ENCODE data around the gene CNST.
"Not testable (repeated sequence)": the region's sequence is repeated elsewhere in the genome, so short reads cannot be mapped to it uniquely, and the experiment has no call there.

Gene CNST

DNA sequence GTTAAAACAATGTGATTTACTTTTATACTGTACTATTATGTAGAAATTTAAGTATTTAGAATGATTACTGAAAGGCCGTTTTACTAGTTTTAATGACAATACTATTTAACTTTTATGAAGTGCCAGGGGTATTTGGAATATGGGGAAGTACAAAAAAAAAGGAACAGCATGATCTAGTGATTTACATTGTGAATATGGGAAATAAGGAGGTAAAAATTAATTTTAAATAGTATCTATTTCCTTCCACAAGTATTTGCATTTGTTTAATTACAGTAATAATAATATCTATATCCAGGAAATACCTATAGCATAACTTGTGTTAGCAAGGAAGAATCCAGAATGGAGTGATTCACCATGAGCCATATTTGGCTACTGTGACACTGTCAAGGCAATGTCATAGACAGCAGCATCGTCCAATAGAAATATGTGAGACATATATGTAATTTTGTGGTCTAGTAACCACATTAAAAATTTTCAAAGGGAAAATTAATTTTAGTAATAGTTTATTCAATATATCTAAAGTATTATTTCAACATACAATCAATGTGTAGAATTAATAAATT lies 22.0 kb downstream of the CNST start:
- DNase-seq, result no peak

GRCh38 chr1:246589919-246590318 lies 23.7 kb downstream of the CNST start:
- DNase-seq, result not testable (repeated sequence)

- DNase-seq, result no peak
Measured at GRCh38 chr1:246591047-246591446, 24.8 kb downstream of the CNST start.

DNA sequence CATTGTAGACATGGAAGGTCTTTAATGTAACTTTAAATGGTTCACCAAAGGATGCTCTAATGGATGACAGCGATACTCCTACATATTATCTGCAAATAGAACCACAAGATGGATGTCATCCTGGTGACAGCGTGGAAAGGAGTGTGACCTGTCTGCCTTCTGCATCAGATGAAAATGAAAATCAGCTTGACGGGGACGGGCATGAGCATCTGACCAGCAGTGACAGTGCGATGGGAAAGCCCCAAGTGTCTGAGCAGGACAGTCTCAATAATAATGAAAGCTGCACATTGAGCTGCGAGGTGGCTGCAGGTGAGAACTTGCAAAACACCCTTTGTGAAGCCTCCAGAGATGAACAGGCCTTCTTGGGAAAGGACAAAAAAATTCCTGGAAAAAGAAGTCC lies 25.2 kb downstream of the CNST start:
- DNase-seq, result no peak

DNA sequence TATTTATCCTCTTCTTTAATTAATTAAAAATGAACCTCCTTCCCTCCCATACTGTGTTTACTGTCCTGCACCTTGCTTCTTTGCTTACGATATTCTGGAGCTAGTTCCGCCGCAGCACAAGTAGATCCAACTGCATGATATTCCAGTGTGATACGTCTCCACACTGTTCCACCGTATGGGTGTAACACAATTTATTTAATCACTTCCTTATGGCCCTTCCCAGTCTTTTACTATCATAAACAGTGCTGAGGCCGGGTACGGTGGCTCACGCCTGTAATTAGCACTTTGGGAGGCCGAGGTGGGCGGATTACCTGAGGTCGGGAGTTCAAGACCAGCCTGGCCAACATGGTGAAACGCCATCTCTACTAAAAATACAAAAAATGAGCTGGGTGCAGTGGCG lies 25.7 kb downstream of the CNST start:
- DNase-seq, result no peak

DNA sequence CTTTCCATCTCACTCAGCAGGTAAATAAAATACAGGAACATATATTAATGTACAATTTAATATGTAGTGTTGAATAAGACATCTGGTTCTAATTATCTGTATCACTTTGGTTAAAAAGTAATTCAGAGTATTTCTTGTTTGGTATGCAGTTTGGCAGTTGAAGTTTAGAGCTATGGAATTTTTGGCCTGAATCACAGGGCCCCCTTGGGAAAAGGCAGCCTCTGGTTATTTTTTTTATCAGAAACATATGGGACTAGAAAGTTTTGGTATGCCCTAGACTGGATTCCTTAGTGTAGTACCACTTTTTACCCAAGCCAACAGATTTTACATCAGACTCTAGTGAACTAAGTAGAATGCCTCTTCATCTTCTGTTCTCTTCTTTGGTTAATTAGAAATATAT lies 26.4 kb downstream of the CNST start:
- DNase-seq, result no peak

DNA sequence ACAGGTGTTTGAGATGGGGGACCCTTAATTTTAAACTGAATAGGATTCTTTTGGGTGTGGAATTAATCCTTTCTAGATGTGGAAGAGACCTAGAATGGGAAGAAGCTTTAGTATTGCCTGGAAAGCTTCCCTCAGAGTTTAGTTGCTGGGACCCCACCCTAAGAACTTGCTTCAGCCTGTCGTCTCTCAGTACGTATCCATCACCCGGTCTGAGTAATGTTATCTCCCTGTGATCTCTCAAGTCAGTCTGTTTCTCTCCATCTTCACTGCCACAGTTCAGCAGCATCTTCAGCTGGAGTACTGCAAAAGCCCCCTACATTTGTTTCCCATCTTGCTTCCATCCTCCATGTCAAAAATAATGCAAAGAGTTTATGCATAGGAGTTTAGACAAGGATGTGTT lies 28.9 kb downstream of the CNST start:
- no peak for DNase-seq

DNA sequence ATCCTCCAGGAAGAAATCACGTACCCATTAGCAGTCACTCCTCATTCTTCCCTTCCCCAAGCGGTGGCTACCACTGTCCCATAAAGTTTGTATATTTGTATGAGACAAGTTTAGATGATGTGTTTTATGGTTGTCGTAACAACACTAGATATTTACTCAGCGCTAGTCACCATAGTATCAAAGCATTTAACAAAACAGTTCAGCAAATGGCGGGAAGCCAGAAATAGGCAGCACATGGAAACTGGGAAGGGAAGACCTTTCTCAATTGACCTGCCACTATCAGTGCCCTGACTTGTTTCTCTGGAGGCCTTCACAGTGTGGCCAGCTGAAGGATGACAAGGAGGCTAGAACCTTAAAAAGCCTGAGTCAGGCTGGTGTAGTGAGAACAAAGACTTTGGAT lies 31.1 kb downstream of the CNST start:
- DNase-seq, result no peak

- no peak for DNase-seq
Measured at GRCh38 chr1:246597971-246598370, 31.7 kb downstream of the CNST start.

GRCh38 chr1:246599315-246599714 lies 33.1 kb downstream of the CNST start:
- DNase-seq, result no peak

- DNase-seq, result no peak
Measured at GRCh38 chr1:246600579-246600978, 34.3 kb downstream of the CNST start.

- peak; percentile 14 for DNase-seq
Measured at GRCh38 chr1:246602194-246602593, 35.9 kb downstream of the CNST start.

DNA sequence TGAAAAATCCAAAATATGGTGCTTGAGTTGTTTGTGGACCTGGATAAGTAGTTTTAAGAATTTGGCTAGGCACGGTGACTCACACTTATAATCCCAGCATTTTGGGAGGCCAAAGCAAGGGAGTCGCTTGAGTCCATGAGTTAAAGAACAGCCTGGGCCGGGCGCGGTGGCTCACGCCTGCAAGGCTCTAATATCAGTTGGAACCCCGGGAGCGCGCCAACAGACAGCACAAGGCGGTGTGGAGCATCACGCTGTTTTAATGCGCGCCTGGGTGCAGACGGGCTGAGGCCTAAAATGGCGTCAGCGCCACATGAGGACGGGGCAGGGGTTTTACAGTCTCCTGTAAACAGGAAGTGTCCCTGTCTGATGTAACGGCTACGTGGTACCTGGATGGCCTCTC lies 39.0 kb downstream of the CNST start:
- DNase-seq, result not testable (repeated sequence)

DNA sequence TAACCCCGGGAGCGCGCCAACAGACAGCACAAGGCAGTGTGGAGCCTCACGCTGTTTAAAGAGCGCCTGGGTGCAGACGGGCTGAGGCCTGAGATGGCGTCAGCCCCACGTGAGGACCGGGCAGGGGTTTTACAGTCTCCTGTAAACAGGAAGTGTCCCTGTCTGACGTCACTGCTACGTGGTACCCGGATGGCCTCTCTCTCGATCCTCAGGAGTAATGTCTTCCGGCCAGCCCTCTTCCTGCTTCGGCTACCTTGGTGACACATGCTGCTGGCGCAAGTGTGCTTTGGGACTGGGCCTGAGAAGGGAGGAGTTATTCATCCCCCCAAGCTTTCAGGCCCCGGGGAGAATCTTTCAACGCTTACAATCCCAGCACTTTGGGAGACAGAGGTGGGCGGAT lies 41.2 kb downstream of the CNST start:
- DNase-seq, result no peak

- DNase-seq, result no peak
Measured at GRCh38 chr1:246608616-246609376, 42.5 kb downstream of the CNST start.

GRCh38 chr1:246609632-246610031 lies 43.4 kb downstream of the CNST start:
- DNase-seq, result no peak

DNA sequence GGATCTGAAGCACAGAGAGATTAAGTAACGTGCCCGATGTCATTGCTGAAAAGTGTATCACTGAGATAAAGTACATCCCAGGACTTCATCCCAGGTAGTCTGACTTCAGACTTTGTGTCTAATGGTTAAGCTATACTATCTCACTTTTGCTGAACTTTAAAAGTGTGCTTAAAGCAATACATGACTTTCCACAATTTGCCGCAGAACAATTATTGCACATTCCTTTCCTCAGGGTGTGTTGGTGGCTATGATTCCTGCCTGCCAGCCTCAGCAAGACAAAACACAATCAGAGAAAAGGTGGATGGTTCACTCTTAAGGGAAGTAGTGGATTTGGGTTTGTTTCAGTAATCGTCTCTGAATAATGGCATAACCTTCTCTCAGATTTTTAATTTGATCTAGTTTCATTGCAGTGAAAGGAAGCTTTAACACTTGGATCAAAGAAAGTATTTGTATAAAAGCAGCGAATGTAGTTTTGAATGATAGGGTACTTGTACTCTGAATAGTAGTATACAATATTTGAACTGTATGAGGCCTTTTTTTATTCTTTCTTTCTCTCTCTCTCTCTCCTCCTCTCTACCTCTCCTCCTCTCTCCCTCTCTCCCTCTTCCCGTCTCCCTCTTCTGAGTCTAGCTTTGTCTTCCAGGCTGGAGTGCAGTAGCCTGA lies 47.0 kb downstream of the CNST start:
- DNase-seq, result no peak

- DNase-seq, result no peak
Measured at GRCh38 chr1:246617156-246617555, 50.9 kb downstream of the CNST start.

DNA sequence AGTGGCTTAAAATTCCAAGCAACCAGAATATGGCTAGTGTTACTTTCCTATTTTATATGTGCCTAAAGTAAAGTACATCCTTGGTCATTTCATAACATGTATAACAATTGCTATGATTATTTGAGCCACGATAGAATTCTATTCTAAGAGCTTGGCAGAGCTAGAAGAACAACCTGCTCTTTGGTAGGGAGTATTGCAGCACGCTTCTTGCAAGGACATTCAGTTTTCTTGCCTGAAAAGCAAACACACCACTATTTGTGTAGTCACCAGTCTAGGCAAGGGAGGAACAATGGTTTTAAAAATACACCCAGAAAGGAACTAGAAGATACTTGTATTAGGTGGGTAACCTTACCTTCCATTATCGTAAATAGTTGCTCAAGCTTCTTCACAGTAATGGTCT lies 51.5 kb downstream of the CNST start:
- no peak for DNase-seq

GRCh38 chr1:246618240-246618808 lies 52.1 kb downstream of the CNST start:
- DNase-seq, result no peak

DNA sequence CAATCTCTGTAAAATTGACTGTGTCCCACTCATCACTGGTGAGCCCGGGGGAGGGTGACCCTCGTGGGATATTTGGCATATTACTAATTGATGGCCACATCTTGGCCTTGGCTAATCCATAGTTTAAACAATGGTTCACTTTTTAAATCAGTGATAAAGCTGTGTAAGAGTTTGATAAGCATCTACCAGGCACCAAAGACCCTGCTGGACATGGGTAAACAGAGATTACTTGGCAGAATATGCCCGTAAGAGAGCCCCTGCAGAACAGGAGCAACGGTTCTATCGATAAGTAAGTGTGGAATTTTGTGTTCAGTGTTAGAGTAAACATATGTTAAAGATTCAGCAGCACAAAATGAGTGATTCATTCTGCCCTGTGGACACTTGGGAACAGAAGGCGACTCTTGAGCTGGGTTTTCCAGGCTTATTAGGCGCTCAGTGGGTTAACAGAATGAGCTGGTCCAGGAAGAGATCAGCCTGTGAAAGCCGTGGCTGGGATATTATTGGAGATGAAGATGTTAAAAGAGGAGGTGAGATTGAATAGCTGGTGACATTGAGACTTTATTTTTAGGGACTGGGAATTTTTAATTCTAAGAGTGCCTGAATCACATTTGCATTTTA lies 55.9 kb downstream of the CNST start:
- no peak for DNase-seq

GRCh38 chr1:246624091-246624490 lies 57.8 kb downstream of the CNST start:
- DNase-seq, result no peak

DNA sequence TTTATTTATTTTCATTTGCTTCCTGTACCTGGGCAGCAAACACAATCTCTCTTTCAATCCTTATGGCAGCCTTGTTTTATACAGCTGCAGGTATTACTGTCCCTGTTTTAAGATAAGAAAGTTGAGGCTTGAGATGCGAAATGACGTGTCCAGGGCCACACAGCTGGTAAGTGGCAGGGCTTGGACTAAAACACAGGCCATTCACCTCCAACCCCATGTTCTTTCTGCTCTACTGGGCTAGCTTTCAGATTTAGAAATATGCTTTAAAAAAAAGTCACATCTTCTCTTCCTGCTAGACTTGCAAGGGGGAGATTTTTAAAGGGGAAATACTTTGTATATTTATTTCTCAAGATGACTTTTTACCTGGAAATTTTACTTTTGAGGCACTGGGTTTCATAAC lies 62.8 kb downstream of the CNST start:
- DNase-seq, result no peak

DNA sequence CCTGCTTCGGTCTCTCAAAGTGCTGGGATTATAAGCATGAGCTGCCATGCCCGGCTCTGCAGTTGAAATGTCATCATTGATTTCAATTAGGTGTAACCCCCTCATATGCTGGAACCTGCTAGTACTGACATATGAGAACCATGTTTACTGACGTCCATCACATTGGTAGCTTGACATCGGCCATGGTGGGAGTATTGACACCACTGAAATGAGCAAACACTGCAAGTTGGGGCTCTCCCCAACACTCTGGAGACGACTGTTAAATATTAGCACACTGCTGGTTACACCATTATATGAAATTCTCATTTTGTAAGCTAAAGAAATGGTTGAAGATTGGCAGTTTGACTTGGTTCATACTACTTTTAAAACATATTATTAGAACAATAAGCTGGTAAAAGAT lies 63.7 kb downstream of the CNST start:
- DNase-seq, result no peak
